Activated CD4-positive, CD25-positive, alpha-beta regulatory T cell treated with anti-CD3 and anti-CD28 coated beads, Interleukin-2, amount 50 U/mL, for 72 hours (primary cell): Measurements from ENCODE around the gene SERTAD1.

Experiments
- DNase-seq: peaks from one replicate; pipeline ENCODE4 v3.0.0; 2021

SERTAD1 gene

DNA sequence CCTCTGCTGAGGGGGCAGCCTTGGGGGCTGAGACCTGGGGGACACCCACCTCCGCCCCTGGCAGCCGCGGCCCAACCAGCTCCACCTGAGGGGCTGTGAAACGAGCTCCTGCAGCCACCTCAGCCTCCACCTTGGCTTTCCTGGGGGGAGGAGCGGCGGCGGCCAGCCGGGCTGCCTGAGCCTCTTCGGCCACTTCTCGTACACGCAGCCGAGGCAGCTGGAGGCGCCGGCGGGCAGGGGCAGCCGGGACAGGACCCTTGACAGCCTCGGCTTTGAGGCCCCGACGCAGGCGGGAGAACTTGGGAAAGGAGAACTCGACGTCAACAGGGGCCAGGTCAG, 28.3 kb downstream of the SERTAD1 start:
- DNase-seq = no peak

DNA sequence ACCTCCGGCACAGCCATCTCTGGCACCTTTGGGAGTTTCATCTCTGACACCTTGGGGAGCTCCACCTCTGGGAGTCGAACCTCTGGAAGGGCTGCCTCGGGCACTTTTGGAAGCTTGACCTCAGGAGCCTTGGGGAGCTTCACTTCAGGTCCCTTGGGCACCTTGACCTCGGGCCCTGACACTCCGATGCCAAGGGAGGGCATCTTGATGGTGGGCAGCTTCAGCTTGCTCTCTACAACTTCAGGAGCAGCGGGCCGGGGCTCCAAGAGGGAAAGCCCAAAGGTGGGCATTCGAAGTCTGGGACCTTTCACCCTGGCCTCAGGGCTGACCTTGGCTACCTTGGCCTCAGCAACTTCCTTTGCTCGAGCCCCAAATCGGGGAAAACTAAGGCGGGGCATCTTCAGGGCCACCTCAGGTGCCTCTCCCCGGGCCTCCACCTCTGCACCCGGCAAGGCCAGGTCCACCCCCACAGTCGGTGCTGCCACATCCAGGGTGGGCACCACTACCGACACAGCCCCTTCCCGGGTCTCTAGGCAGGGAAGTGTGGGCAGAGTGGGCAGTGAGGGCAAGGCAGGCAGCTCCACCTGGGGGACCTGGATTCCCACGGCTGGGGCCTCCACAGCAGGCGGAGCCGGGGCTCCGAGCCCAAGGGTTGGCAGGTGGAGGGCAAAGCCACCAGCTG, 28.8 kb downstream of the SERTAD1 start:
- DNase-seq = no peak

DNA sequence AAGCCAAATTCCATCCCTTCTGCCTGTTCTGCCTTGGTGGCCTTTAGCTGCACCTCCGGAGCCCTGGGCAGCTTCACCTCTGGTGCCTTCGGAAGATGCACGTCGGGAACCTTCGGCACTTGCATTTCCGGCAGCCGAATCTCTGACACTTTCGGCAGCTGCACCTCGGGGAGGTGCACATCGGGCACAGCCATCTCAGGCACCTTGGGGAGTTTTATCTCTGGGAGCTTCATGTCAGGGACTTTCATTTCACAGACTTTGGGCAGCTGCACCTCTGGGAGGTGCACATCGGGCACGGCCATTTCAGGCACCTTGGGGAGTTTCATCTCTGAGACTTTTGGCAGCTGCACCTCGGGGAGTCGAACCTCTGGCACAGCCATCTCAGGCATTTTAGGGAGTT, 29.8 kb downstream of the SERTAD1 start:
- DNase-seq = no peak

DNA sequence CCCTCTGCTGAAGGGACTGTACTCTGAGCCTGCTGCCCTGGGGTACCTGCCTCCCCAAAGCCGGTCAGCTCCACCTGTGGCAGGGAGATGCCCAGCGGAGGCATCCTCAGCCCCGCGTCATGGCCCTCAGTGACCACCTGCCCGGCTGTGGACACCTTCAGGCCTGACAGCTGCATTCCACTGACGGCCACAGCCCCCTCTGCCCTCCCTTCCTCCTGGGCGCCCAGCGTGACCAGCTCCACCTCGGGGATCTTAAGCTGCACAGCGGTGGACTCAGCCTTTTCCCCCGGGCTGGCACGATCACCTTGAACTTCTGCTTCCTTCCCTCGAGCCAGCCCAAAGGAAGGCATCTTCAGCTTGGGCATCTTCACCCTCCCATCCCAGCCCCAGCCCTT, 31.0 kb downstream of the SERTAD1 start:
- DNase-seq = no peak

DNA sequence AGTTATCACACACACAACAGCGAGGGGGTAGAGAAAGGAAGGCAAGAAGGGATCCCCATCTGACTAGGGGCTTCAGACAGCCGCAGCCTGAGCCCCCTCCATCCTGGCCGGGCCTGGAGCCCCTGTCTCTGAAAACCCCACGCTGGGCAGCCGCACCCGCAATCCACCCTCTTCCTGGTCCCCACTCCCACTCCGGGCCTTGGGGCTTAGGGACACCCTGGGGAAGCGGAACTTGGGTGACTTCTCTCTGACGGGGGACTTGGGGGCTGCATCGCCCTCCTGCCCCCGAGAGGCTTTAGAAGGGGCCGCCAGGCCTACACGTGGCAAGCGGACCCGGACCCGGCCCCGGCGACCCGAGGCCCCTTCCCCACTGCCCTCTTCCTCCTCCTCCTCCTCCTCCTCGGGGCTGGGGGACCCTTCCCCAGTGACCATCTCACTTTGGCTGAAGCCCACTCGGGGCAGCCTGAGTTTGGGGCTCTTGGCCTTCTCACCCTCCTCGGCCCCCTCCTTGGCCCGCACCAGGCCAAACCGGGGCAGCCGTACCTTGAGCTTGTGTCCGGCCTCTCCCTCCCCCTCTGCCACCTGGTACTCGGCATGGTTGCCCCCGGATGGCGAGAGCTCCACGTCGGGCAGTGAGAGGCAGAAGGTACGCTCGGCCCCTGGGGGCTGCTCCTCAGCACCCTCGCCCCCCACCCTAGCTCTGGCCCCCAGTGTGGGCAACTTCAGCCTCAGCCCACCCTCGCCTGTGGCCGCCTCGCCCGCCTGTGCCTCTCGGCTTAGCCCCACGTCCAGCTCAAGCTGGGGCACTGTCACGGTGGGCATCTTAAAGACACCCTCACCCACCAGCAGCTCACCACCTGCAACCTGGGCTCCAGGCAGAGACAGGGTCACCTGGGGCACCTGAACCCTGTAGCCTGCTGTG, 31.6 kb downstream of the SERTAD1 start:
- no peak for DNase-seq

DNA sequence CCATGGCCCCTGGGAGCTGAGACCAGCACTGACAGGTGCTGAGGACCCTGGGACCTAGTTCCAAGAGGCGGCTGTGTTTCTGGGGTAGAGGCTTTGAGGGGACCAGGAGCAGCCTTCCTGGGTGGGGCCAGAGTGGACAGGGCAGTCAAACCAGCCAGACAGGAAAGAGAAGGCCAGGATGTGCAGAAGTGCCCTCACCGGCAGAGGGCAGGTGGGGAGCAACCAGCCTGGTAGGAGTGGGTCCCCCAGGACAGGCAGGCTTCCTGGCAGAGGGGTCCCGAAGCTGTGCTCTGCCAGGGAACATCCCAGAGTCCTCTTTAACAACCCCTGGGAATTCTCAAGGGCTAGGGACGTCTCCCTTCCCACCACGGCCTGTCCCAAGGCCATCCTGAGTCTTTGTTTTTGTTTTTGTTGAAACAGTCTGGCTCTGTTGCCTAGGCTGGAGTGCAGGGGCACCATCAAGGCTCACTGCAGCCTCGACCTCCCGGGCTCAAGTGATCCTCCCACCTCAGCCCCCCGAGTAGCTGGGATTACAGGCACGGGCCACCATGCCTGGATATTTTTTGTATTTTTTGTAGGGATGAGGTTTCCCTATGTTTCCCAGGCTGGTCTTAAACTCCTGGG, 32.8 kb downstream of the SERTAD1 start:
- no peak for DNase-seq

DNA sequence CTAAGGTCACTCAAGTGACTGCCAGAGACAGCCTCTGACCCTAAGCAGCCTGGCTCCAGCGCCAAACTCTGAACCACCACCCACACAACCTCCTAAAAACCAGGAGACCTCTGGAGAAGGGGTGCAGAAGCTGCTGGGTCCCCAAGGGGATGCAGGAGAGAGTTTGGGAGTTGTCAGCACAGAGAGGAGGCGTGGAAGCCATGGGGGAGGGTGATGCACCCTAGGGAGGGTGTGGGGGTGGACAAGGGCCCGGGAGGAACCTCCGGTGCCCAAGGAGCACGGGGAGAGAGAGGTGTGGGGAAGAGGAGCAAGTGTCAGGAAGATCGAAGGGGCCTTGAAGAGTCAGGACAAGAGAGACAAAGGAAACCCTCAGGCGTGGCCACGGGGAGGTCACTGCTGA, 33.7 kb downstream of the SERTAD1 start:
- no peak for DNase-seq

DNA sequence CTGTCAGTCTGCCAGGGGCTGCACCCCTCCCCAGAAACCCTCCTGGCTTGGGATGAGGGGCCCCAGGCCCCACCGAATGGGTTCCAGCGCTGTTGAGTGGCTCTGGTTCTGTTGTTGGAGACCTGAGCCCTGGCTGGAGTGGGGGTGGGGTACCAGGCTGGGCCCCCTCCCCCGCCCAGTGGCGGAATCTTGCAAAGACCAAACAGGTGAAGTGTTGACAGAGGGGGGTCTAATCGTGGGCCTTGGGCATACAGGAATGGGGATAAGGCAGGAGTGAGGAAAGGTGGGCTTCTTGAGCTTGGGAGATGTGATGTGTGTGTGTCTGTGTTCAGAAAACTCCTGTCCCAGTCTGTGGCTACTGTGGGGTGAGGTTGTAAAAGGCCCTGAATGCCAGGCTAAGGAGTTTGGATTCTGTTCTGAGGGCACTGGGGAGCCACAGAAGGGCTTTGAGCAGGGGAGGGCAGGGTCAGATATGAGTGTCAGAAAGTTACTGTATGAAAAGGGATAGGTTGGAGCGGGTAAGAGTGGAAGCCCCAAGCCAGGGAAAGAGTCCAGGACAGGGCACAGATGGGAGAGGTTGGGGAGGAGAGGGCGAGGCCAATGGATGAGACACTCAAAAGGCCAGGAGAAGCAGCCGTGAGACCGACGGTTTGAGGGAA, 35.6 kb downstream of the SERTAD1 start, which contains the start of gene HIPK4:
TSS of gene HIPK4 (minus strand) at position 98 of the 659 bp plus-strand sequence. CDS start 279 bp downstream, outside the sequence.
- DNase-seq = no peak

DNA sequence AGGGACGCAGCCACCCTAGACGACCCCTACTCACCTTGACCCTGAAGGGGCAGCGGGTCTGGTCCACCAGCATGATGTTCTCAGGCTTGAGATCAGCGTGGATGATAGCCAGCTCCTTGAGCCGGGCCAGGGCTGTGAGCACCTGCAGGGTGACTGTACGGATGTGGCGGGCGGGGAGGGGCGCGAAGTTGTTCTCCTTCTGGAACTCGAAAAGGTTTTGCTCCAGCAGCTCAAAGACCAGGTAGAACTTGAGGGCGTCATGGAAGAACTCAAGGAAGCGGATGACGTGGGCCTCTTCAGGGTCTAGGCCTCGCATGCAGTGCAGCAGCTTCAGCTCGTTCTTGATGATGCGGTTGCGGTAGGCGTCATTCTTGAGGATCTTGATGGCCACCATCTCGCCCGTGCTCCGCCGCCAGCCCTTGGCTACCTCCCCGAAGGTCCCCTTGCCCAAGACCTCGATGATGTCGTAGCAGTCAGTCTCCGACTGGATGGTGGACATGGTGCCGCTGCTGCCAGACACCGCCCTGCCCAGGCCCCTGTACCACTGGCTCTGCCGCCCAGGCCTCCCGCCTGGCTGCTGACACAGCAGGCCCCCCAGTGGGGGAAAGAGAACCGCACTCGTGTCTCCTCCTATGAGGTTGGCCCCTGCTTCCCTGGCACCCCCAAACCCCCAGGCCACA, 36.2 kb downstream of the SERTAD1 start:
- DNase-seq = no peak

DNA sequence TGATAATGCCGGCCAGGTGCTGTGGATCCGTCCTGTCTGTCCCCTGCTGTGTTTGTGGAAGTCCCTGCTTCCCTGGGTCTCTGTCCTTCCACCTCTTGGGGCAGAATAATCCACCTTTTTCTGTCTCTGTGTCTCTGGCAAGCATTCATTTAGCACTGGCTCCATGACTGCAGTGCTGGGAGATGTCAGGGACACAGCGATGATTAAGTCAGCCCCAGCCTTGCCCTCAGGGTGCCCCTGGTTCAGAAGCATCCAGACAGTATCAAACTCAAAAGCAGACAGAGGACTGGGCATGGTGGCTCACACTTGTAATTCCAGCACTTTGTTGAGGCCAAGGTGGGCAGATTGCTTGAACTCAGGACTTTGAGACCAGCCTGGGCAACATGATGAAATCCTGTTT, 37.3 kb downstream of the SERTAD1 start:
- DNase-seq = no peak

DNA sequence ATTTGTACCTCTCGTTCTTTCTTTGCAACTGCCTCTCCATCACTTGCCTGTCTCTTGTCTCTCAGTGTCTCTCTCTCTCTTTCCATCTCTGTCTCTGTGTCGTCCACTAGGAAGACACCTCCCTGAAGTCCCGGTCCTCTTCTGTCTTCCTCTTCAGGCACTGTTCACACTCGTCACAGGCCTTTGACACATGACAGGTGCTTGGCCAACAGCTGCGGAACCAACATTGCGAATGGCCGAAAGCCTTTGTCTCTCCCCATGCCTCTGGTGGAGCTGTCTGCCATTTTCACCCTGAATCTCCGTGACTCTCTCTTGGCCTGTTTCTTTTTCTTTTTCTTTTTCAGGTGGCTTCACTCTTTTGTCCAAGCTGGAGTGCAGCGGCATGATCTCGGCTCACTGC, 38.6 kb downstream of the SERTAD1 start:
- DNase-seq = no peak

DNA sequence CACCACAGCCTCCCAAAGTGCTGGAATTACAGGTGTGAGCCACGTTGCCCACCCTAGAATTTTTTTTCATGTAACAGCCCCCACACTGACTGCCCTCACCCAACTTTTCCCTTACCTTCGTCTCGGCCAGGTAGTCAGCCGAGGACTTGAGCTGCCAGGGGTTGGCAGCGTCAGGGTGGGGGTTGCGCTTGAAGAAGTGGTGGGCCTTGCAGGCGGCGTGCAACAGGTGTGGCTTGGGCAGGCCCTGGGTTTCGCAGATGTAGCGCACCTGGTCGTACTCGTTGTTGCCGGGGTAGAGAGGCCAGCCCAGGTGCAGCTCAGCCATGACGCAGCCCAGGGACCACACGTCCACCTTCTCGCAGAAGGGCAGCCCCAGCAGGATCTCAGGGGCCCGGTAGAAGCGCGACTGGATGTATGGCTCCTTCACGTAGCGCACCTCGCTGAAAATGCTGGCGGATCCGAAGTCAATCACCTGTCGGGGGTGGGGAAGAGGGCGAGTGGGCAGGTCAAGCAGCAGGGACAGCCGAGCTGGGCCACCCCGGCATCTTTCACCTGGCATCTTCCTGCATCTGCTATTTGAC, 42.0 kb downstream of the SERTAD1 start:
- no peak for DNase-seq

DNA sequence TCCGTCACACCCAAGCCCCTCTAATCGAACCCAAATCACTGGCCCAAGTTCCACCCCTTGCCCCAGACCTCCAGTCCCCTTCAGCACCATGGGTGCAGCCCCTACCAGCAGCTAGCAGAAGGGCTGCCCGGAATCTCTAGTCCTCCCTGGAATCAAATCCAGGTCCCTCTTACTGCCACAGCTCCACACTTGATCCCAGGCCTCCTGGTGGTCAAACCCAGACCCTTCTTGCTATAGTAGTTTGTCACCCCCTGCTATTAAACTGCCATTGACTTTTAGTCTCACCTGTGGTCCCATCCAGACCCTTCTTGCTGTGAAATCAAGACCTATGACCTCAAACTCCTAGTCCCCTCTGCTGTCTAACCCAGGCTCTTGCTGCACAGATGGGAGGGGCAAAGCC, 44.5 kb downstream of the SERTAD1 start:
- DNase-seq = no peak

DNA sequence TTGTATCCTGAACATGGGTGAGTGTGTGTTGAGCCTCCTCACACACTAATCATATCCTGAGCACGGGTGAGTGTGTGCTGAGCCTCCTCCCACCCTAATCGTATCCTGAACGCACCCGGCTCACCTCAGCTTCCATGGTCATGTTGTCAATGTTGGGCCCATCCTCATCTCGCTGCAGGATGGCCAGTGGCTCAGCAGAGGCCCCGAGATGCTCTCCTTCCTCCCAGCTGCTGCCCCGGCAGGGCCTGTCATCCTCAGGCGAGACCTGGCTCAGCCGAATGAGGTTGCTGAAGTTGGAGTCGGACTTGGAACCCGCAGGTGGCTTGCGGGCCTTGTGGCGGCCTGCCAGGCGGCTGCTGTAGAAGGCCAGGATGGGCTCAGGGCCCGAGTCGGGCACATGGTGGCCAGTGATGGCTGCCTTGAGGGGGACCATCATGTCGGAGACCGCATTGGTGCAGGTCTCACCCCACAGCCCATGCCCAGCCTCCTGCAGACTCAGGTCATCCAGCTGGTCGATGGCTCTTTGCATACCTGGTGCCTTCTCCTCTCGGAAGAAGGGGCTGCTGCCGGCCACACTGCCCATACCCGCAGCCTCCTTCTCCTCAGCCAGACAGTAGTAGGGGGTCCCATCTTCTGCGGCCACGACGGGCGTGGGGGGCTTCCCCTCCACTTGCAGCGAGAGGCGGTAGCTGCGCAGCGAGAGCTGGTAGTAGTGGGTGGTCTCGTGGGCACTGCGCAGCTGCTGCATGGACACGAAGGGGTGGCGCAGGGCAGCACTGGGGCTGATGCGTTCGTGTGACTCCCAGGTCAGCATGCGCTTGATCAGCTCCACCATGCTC, 45.4 kb downstream of the SERTAD1 start:
- DNase-seq = no peak

DNA sequence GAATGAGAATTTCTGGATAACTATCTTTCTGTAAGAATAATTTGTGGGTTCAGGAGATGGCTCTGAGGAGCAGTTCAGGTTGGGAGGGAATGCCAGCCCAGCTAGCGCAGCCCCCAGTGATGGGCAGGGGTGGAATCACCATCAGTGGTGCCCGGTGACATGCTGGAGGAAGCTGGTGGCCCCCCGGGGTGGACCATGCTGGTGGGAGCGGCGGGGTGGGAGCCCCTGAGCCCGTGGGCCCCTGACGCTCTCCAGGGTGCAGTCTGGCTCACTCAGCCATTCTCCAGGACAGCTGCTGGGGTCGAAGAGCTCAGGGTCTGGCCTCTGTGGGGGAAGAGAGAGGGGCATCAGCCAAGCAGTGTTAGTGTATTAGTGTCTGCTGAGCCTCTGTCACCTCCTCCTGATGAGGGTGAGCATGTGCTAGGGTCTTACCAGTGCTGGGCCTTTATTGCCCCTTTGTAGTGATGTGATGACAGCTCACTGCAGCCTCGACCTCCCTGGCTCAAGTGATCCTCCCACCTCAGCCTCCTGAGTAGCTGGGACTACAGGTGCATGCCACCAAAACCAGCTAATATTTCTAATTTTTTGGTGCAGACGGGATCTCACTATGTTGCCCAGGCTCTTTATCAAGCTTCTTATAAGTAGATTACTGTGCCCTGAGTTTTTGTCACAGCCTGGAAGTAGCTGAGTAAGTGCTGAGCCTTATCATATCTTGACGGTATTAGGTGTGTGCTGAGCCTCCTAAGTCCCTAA, 46.2 kb downstream of the SERTAD1 start:
- DNase-seq = no peak

DNA sequence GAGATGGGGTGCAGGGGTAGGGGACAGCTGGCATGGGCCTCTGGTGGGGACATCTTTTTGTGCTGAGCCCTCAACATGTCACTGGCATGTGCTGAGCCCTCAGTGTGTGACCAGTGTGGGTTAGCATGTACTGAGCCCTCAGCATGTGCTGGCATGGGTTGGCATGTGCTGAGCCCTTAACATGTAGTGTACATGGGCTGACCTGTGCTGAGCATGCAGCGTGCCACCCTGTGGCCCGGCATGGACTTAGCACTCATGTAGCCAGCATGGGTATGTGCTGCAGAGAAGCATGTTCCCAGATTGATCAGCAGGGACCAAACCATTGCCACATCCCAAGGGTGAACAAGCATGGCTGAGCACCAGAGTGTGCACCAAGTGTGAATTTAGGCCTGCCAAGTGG, 47.3 kb downstream of the SERTAD1 start:
- no peak for DNase-seq

DNA sequence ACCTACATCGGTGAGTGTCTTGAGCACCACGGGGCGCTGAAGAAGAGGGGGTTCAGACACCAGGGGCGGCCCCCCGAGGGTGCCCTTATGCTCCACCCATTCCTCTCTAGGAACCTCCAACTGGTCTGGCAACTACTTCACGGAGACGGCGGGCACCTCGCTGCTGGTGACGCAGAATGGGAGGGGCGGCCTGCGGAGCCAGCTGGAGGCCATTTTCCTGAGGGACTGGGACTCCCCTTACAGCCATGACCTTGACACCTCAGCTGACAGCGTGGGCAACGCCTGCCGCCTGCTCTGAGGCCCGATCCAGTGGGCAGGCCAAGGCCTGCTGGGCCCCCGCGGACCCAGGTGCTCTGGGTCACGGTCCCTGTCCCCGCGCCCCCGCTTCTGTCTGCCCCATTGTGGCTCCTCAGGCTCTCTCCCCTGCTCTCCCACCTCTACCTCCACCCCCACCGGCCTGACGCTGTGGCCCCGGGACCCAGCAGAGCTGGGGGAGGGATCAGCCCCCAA, 47.9 kb downstream of the SERTAD1 start:
- no peak for DNase-seq

DNA sequence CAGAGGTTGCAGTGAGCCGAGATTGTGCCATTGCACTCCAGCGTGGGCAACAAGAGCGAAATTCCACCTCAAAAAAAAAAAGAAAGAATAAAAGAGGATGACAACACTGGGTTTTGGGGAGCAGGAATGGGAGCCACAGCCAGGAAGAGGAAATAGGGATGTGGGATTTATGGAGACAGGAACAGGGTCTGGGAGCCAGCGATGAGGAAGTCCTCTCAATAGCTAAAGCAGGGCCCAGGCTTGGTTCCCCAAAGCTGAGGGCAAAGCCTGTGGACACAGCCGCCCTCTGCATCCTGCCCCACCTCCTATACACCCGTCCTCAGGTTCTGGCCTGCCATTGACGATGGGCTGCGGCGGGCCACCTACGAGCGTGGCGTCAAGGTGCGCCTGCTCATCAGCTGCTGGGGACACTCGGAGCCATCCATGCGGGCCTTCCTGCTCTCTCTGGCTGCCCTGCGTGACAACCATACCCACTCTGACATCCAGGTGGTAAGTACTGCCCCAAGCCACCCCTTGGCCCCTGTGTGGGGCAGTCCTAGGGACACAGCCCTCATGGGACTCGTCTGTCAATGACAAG, 49.4 kb downstream of the SERTAD1 start:
- no peak for DNase-seq

DNA sequence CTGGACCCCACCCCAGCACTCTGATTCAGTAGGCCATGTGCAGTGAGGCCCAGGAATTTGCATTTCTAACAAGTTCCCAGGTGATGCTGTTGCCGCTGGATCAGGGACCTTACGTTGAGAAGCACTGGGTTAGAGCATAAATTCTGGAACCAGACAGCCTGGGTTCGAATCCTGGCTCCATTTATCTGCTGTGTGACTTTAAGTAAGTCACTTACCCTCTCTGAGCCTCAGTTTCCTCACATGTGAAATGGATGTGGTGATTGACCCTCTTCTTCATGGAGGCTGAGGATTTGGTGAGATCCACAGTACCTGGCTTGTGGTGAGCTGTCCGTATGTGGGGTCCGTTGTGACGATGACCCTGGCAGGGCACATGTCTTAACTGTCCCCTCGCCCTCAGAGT, 51.7 kb downstream of the SERTAD1 start:
- no peak for DNase-seq

DNA sequence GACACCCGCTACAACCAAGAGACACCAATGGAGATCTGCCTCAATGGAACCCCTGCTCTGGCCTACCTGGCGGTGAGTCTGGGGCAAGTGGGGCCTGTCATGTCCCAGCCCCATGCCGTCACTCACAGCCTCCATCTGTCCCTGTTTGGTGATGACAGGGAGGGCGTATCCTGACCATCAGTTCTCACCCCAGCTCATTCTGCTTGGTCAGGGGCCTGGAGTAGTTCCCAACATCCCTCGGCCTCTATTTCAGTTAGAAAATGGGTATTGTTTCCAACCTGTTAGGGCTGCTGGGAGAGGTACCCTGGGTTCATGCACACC, 54.0 kb downstream of the SERTAD1 start:
- no peak for DNase-seq
